ENCODE data around the gene PPL. TPM values are rescaled to one million over a fixed set of nuclear protein-coding genes. Genes with fewer than 3 reads are reported as not detected.

PPL gene
- total RNA-seq, 1 experiment from 2014 or later = 0.03 TPM

DNA sequence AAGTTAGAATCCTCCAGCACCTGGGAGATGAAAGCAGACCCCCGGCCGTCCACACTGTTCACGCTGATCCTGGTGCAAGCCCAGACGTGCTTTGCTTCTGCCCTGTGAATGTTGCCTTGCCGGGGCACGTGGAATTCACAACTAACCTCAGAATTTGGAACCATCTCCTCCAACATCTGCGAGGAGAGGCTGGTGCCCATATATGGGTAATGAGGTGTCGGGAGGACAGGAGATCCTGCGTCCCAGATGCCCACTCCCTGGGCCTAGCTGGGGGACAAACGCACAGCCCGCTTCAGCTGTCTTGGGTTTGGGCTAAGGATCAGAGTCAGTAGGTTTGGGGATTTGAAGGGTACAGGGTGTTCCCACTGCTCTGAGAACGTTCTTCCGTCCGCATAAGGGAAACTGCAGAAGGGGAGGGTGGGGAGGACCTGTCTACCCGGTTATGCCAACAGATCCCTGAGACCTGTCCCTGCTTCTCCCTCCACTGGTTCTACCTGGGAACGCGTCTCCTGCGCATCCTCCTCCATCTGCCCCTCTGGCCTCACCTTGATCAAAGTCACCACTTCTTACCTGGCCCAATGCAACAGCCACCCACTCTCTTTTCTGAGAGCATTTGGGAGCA lies 14.1 kb downstream of the PPL start:
- in situ Hi-C loops (cut with HindIII; ENCODE audit: low pct_unique_long_range_greater_than_20kb, low sequenced_read_pairs) = no loop called here
- DNase-seq (ENCODE audit: low read depth, low spot score) = no peak

DNA sequence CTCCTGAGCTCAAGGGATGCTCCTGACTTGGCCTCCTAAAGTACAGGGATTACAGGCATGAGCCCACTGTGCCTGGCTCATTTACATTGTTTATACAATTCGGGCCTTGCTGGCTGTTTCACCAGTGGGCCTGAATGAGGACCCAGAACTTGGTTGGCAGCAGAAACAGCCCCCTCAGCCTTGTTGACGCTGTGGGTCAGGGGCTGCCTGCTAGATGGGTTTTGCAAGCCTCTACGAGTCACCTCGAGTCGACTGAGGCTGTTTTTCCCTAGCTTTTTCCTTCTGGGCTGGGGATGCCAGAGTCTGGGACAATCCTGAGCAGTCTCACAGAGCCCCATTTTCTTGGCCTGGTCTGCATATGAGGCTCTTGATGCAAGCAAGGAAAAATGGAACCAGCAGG lies 16.1 kb downstream of the PPL start:
- in situ Hi-C loops (cut with HindIII; ENCODE audit: low pct_unique_long_range_greater_than_20kb, low sequenced_read_pairs) = no loop called here
- no peak for DNase-seq (ENCODE audit: low read depth, low spot score)

DNA sequence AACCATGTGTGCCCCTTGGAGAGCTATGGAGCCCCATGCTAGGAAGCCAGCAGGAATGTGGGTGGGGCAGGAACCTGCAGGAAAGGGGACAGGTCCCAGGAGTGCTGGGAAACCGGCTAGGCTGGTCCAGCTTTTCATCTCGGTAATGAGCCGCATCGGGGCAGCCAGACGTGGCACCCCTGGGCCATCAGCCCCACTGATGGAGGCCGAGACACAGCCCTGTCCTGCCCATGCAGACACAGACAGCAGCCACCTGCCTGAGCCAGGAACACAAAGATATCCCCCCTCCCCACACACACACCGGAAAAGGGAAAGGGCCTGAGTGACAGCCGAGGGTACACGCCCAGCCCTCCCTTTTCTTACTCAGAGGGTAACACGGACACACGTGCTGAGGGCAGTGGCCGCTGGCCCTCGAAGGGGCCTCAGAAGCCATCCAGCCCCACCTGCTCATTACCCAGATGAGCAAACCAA lies 18.1 kb downstream of the PPL start:
- in situ Hi-C loops (cut with HindIII; ENCODE audit: low pct_unique_long_range_greater_than_20kb, low sequenced_read_pairs) = no loop called here
- DNase-seq (ENCODE audit: low read depth, low spot score) = no peak

DNA sequence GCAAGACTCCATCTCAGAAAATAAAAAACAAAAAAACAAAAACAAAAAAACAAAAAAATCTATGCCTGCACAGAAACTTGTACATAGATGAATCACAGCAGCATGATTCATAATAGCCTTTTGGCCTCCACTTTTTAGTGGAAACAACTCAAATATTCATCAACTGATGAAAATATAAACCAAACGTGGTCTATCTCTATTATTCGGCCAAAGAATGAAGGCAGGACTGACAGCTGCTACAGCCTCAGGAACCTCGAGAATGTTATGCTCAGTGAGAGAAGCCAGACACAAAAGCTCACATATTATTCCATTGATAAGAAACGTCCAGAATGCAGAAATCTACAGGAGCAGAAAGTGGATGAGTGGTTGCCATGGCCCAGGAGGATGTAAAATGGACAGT lies 19.8 kb downstream of the PPL start:
- no peak for DNase-seq (ENCODE audit: low read depth, low spot score)
- in situ Hi-C loops (cut with HindIII; ENCODE audit: low pct_unique_long_range_greater_than_20kb, low sequenced_read_pairs) = no loop called here

DNA sequence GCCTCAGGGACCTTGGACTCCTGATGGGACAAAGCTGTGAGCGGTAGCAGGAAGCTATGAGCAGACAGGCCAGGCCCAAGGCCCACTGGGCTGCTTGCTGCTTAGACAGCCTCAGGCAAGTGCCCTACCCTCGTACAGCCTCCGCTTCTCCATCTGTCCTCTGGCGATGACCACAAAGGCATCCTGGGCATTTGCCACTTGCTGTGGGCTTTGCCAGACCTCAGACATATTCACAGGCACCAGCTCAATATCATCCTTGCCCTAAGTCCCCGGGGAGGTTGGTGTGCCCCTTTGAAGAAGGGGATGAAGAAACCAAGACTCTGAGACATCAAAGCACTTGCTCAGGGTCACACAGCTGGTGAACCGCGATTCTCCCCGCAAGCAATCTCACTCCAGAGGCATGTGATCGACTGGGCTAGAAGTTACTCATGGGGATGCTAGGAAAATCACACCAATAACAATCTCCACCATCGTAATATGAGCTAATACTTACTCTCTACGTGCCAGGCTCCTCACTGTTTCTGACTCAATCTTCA lies 21.7 kb downstream of the PPL start:
- in situ Hi-C loops (cut with HindIII; ENCODE audit: low pct_unique_long_range_greater_than_20kb, low sequenced_read_pairs) = no loop called here

DNA sequence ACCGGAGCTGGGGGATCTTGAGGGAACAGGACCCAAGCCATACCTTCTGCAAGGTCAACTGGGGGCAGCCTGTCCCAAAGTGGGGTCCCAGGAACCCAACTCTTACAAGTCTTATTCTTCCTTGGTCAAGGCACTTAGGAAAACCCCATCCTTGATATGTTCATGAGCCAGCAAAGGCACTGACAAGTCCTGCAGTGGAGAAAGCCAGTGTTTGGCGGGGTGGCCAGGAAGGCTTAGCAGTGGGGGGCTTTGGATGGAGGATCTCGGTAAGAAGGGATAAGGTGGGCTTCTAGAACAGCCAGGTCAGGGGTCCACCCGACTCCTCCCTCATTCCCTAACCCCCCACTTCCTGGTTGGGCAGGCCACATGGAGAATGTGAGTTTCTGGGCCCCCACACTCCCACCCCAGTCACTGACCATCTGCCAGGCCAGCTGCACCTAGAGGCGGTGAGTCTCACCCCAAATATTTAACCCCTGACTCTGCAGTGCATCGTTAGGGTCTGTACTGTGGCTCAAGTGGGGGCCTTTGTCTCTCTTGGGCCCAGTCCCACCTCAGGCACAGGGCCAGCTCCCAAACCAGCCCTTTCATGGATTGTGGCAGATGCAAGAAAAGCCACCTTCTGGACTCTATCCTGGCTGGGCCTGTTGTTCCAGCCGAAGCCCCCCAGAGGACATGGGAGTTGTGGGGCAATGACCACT lies 22.3 kb downstream of the PPL start:
- in situ Hi-C loops (cut with HindIII; ENCODE audit: low pct_unique_long_range_greater_than_20kb, low sequenced_read_pairs) = no loop called here
- no peak for DNase-seq (ENCODE audit: low read depth, low spot score)

More for the DNA sequence above, 21.7 kb downstream of the PPL start:
- peak; percentile 13 for DNase-seq (ENCODE audit: low read depth, low spot score)

DNA sequence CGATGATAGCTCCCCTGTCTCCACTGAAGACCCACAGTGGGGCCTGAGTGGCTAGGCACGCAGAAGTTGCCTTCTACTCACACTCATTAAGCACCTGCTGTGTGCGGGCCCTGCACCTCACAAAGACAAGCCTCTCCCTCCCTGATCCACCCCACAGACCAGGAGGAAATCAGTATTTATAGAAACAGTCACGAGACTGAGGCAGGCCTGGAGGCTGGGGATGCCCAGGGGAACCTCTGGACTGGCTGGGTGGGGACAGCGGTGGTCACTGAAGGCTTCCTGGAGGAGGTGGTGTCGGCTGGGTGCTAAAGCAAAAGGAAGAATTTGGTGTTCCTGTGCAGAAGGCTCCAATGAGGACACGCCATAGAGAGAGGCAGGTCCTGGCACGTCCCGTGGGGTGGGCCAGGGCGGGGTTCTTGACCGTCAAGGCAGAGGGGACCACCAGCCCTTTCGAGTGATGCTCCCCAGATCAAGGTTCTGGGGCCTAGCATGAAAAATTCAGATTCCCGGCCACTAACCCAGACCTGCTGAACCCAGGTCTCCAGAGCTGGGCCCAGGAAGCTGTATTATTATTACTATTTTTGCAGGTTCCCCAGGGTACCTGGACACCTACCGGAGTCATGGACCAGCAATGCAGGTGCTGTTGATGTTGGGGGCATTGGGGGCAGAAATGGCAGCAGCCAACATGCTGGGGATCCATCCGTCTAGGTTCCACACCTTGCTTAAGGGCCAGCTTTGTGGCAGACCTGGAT lies 23.0 kb downstream of the PPL start:
- in situ Hi-C loops (cut with HindIII; ENCODE audit: low pct_unique_long_range_greater_than_20kb, low sequenced_read_pairs) = no loop called here
- no peak for DNase-seq (ENCODE audit: low read depth, low spot score)

DNA sequence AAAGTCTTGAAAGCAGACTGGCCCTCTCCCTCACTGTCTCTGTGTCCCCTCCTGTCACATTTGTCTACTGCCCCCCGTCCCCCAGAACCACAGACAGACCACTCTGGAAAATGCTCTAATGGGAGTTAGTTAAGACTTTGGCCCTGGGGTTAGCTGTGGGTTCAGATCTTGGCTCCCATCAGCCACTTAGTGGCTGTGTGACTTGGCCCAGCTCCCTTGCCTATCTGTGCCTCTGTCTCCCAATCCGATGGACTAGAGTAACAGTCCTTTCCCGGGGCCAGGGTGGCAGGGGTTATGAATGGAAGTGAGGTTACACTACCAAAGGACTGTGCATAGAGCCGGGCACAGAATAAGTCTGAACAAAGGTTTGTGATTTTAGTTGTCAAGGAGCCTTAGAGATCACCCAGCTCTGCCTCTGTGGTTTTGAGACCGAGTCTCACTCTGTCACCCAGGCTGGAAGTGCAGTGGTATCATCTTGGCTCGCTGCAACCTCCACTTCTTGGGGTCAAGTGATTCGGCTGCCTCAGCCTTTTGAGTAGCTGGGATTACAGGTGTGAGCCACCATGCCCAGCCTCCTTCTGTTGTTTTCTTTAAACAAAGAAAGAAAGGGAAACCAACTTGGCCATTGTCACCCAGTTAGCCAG lies 23.7 kb downstream of the PPL start:
- DNase-seq (ENCODE audit: low read depth, low spot score) = no peak
- in situ Hi-C loops (cut with HindIII; ENCODE audit: low pct_unique_long_range_greater_than_20kb, low sequenced_read_pairs) = no loop called here

DNA sequence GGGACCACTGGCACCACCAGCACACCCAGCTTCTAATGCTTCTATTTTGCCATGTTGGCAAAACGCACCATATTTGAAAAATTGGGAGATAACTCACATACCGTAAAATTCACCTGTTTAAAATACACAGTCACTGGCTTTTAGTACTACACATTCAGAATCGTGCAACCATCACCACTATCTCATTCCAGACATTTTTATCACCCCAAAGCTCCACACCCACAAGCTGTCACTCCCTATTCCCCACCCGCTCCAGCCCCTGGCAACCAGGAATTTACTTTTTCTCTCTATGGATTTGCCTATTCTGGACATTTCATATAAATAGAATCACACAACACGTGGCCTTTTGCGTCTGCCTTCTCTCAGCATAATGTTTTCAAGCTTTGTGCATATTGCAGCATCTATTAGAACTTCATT lies 25.0 kb downstream of the PPL start:
- DNase-seq (ENCODE audit: low read depth, low spot score) = no peak
- in situ Hi-C loops (cut with HindIII; ENCODE audit: low pct_unique_long_range_greater_than_20kb, low sequenced_read_pairs) = no loop called here

DNA sequence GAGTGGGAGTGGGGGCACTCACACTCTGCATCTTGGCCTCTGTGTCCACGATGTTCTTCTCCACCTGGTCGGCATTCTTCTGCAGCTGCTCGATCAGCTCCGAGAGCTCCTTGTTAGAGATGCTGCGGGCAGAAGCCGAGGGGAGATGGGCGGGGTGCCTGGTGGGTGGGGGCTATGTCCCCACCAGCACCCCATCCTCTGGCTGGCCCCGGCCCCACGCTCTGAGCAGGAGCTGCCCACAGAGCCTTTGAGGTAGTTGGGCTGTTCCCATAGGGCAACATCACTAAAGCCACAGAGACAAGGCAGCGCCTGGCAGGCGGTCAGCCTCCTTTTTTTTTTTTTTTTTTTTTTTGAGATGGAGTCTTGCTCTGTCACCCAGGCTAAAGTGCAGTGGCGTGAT lies 26.1 kb downstream of the PPL start:
- DNase-seq (ENCODE audit: low read depth, low spot score) = no peak
- in situ Hi-C loops (cut with HindIII; ENCODE audit: low pct_unique_long_range_greater_than_20kb, low sequenced_read_pairs) = no loop called here

DNA sequence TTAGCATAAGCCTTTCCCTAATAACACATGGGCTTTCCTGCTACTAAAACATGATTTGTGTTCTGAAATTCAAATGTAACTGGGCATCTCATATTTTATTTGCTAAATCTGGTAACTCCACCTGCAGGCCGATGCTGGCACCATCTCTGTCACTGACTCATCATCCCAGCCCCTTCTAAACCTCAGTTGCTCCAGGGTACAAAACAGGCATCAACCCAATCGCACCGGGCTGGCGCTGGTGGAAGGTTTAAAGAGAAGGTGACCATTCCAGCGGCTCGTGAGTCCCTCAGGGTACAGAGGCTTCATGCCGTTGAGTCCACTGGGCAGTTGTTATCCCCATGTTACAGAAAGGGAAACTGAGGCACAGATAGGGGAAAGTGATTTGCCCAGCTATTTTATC lies 27.1 kb downstream of the PPL start:
- DNase-seq (ENCODE audit: low read depth, low spot score) = no peak
- in situ Hi-C loops (cut with HindIII; ENCODE audit: low pct_unique_long_range_greater_than_20kb, low sequenced_read_pairs) = no loop called here

DNA sequence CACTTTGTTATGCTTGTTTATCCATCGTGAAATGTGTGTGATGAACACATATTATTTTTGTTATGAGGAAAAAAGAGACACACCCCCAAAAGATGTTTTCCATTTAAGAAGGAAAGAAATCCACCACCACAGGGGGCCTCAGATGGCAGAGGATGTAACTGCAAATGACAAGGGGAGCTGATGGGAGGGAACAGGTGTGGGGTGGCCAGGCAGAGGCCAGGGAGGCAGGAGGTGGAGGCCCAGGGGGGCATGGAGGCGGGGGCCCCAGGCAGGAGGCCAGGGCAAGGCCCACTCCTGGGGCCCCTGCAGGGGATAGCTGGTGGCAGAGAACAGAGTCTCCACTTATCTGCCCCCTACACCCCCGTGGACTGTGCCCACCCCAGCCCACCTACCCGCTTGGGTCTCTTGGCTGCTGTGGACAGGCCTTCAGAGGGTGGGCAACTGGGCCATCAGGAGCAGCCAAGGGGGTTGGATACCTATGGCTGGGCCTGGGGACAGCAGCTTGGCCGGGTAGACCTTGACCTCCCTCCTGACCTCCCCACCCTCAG lies 28.0 kb downstream of the PPL start:
- in situ Hi-C loops (cut with HindIII; ENCODE audit: low pct_unique_long_range_greater_than_20kb, low sequenced_read_pairs) = no loop called here
- DNase-seq (ENCODE audit: low read depth, low spot score) = no peak

DNA sequence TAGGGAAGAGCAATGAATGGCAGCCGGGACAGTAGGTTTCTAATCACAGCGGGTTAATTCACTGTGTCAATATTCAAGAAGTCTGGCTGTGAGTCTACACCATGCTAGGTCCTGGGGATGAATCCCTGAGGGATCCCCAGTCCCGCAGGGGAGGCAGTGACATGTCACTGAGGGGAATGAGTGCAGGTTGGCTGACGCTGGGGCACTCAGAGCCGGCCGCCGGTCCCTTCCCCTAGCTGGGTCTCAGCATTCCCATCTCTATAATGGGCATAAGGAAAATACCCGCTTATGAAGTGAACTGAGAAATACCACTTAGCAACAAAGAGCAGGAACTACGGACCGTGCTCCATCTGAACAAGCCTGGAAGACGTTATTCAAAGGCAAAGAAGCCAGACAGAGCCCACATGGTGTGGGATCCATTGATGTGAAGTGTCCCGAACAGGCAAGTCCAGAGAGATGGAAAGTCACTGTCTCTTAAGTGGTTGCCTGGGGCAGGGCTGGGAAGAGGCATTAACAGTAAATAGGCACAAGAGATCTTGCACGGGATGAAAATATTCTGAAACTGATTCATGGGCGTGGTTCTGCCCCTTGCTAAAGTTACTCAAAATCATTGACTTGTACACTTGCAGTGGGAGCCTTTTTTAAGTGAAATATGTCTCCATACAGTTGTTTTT lies 31.9 kb downstream of the PPL start:
- DNase-seq (ENCODE audit: low read depth, low spot score) = peak; percentile 40
- in situ Hi-C loops (cut with HindIII; ENCODE audit: low pct_unique_long_range_greater_than_20kb, low sequenced_read_pairs) = no loop called here

DNA sequence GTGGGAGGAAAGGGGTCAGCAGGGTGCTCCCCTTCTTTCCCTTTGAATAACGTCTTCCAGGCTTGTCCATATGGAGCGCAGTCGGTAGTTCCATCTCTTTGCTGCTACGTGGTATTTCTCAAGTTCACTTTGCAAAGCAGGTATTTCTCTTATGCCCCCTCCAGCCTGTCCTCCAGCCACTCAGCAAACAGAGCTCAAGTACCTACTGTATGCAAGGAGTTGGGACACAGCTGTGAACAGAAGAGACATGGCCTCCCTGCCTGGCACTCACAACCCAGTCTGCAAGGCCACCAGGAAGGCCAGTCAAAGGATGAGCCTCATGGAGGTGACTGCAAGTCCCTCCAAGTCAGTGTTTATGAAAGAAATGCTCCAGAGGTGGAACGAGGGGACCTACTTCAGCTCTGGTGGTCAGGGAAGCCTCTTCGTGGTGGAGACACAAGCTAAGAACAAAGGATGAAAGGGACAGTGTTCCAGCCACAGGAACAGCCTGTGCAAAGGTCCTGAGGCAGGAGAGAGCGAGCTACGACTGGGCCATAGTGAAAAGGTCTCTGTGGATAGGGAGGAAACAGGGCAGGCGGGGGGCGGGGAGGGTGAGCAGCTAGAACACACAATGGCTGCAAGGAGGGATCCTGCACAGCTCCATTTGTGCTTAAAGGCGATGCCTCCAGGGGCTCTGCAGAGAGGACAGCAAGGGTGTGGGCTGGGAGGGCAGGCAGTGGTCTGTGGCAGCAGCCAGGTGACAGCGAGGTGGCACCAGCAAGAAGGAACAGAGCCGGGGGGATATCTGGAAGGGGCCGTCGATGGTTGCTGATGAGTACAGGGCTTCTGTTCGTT lies 32.6 kb downstream of the PPL start:
- in situ Hi-C loops (cut with HindIII; ENCODE audit: low pct_unique_long_range_greater_than_20kb, low sequenced_read_pairs) = no loop called here
- DNase-seq (ENCODE audit: low read depth, low spot score) = no peak

DNA sequence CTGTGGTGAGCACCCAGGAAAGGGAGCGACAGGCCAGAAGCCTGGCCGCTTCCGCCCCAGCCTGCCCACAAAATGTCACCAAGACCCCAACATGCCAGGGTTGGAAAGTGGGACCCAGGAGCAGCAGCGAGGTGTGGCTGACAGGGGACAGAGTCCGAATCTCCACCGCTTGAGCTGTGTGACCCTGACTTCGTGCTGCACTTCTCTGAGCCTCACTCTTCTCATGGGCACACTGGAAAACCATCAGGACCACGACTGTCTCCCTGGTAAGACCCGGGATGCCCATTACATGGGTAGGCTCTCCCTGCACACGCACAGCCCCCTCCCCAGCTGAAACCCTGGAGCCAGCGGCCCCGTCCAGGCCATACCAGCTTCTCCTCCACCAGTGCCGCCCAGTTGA lies 34.9 kb downstream of the PPL start:
- in situ Hi-C loops (cut with HindIII; ENCODE audit: low pct_unique_long_range_greater_than_20kb, low sequenced_read_pairs) = no loop called here
- DNase-seq (ENCODE audit: low read depth, low spot score) = no peak

DNA sequence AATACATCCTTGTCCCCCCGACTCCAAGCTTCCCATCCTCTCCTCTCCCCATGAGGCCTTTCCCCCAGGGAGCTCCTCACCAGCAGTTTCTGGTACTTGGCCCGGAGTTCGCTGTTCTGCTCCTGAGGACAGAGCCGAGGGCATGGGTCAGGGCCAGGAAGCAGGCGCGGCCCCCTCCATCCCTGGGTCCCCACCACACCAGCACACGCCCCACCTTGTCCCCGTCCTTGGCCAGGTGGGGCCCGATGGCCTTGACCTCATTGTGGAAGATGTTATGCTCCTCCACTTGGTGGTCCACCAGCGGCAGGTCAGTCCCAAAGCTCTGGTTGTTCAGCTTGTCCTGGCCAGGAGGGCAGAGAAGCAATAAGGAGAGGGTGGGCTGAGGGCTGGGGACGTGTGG lies 36.2 kb downstream of the PPL start:
- no peak for DNase-seq (ENCODE audit: low read depth, low spot score)
- in situ Hi-C loops (cut with HindIII; ENCODE audit: low pct_unique_long_range_greater_than_20kb, low sequenced_read_pairs) = no loop called here

DNA sequence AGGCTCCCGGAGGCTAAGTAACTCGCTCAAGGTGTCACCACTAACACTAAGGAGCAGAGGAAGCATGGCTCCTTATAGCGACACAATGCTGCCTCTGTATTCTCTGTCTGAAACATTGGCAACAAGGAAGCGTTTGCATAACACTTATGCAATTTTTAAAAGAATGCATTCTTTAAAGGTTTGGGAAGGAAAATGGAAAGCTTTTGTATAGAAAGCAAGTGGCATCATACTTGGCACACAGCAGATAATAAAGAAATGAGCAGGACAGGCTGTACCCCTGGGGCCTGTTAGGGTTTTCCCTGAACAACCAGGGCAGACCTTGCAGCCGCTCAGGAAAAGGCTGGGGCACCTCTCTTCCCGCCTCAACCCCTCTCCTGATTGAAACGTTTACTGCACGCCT lies 36.9 kb downstream of the PPL start:
- in situ Hi-C loops (cut with HindIII; ENCODE audit: low pct_unique_long_range_greater_than_20kb, low sequenced_read_pairs) = no loop called here
- peak; percentile 86 for DNase-seq (ENCODE audit: low read depth, low spot score)
